Stimulated activated naive CD4-positive, alpha-beta T cell treated with Interleukin-2 at 50 U/mL for 16 hours (primary cell): Measurements from ENCODE around the gene TAAR8.
"Not testable (repeated sequence)": the region's sequence is repeated elsewhere in the genome, so short reads cannot be mapped to it uniquely, and the experiment has no call there.

Experiments
- DNase-seq: peaks from one replicate; lab custom pipeline; 2025; lab: John Stamatoyannopoulos, UW

Gene TAAR8

DNA sequence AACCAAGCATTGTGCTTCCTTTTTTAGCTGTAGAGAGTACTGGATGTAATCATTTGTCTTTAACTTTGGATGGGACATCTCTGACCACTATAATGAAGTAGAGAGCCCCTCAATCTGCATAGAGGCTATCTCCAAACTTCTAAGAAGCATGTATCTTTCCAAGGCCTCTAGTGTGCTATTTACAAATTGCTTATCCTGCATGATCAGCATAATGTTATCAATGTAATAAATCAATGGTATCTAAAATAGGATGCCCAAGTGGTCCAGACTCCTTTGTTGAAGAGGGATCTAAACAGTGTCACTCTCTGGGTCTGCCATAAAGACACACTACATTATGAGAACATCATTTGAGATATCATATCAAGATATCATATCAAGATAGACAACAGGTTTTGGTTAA lies 7.6 kb upstream of the TAAR8 start:
- no peak for DNase-seq

GRCh38 chr6:132548746-132549463 lies 3.6 kb upstream of the TAAR8 start:
- DNase-seq, result no peak

- DNase-seq, result no peak
Observed at GRCh38 chr6:132551214-132551613, 1.3 kb upstream of the TAAR8 start.

- not testable (repeated sequence) for DNase-seq
Observed at GRCh38 chr6:132560087-132560486, 7.6 kb downstream of the TAAR8 start.

DNA sequence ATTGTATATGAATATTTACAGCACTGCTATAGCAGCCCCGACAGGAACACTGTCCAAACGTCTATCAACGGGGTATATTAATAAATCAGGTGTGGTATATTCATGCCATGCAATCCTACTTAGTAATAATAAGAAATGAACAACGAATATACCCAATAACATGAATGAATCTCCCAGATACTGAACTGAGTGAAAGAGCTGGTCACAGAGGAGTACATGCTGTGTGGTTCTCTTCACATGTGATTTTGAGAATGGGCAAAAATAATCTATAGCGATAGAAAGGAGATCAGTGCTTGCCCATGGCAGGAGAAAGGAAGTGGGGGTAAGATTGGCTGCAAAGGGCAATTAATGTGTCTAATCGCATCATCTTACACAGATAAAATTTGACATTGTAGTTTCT lies 13.9 kb downstream of the TAAR8 start:
- no peak for DNase-seq

- DNase-seq, result no peak
Observed at GRCh38 chr6:132567566-132567965, 15.1 kb downstream of the TAAR8 start.

- DNase-seq, result no peak
Observed at GRCh38 chr6:132568611-132569010, 16.1 kb downstream of the TAAR8 start.

DNA sequence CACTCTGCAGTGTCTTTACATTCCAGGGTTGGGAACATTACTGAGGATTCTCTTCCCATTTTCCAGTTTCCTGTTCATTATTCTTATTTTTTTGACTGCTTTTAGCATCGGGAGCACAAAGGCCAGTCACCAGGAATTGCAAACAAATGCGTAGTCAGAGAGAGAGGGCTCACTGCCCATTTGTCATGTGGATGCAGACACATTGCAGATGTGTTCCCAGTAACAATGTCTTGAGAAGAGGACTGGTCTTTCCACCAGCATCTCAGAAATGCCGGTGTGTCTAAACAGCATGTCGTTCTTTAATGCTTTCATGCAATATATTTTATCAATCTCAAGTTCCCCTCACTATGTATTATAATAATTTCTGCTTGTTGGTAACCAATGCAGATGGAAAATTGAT lies 16.7 kb downstream of the TAAR8 start:
- no peak for DNase-seq

GRCh38 chr6:132570221-132570777 lies 17.8 kb downstream of the TAAR8 start, which contains the start of gene TAAR6:
TAAR6 (plus strand) TSS chr6:132570322; CDS start chr6:132570322, 0 bp downstream.
- DNase-seq, result no peak

DNA sequence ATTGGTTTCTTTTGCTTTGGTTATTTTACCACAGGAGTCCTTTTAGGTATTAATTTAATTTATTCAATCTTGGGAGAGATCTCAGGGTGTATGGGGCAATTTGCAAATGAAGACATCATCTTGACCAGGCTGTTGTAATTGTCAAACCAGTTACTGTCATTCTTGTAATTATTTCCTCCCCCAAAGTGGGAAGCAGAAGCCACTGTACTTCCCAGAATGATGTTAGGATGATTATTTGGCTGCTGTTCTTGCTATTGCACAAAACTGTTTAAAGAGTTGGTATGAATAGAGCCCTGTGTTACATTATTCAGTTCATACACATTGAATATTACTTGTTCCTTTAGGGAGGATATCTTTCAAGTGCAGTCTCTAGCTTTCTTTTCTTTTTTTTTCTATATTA lies 19.3 kb downstream of the TAAR8 start:
- DNase-seq, result no peak

DNA sequence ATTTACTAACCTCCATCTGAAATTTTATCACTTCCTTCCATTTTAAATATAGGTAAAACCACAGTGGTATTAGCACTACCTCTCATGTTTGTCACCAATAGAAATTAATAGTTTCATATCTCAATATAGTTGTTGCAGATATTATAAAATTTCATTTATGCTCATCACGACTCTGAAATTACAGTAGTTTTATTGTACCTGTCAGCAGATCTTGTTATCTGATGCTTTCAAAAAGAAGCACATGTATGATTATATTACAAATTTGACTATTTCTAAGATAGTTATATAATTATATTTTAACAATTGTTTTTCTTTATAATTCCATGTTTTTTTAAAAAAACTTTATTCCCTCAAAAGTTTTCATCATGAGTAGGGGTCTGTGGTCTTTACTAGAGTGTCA lies 32.2 kb downstream of the TAAR8 start:
- DNase-seq, result no peak

DNA sequence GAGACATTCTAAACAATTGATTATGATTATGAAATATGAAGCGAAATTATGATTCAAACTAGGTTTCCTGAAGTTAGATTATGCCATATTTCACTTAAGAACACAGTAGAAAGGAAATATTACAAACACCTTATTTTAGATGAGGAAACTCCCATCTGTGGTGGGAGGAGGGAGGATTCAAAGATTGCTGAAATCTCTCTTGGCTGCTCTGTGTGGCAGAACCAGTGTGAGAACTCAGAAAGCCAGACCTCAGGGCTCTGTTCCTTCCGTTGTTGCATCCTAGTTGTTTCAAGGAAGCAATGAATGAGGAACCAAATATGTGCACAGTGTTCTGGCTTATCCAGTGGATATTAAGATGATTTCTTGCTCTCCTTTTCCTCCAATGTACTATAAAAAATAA lies 35.0 kb downstream of the TAAR8 start:
- no peak for DNase-seq

DNA sequence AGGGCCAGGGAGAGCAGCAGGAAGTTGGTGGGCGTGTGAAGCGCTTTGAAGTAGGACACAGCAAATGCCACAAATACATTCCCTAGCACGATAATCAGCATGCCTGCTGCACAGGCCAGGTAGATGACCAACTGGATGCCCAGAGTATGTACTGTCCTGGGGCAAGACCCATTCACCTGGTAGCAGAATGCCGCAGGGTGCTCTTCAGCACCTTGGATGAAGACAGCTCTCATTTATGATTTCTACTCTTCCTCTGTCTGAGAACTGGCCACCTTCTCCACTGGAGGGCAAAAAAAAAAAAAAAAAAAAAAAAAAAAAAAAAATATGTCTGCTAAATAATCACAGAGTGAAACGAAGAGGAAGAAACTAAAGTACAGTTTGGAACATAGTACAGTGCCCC lies 37.0 kb downstream of the TAAR8 start, which contains the start of gene TAAR5:
Gene TAAR5 (minus strand): TSS at position 288 of the 400 bp plus-strand sequence. CDS start 55 bp downstream, at position 233.
- no peak for DNase-seq

DNA sequence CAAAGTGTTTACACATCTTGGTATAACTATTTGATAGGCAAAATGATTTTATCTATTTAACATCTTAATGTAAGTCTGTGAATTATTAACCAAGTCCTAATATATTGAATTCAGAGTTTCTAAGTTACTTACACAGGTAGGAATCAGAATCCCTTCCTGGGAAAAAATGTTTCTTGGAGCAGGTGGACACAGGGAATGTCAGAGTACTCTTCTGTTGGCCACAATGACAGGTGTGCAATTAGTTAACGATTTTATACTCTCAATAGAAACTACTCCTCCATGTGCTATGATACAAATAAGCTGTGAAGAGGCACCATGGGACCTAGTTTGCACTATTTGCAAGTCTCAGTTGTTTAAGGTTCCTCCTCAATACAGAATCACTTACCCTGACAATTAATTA lies 37.9 kb downstream of the TAAR8 start:
- no peak for DNase-seq

GRCh38 chr6:132592855-132593254 lies 40.4 kb downstream of the TAAR8 start:
- DNase-seq, result no peak

DNA sequence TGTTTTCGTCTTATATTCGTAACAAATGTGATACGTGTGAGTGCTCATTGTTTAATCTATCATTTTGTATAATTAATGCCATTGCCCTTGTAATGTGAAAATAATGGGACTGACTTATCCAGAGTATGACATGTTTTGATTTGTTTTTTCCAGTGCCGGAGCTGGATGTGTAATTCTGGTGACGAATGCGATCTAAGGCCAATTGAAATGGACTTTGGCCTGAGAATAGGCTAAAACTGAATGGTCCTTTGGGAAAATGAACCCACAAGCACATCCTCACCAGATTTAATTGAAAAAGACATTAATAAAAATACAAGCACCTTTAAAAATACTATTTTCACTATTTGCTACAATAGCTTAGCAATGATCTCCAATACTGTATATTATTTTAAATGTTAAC lies 43.7 kb downstream of the TAAR8 start:
- DNase-seq, result no peak

DNA sequence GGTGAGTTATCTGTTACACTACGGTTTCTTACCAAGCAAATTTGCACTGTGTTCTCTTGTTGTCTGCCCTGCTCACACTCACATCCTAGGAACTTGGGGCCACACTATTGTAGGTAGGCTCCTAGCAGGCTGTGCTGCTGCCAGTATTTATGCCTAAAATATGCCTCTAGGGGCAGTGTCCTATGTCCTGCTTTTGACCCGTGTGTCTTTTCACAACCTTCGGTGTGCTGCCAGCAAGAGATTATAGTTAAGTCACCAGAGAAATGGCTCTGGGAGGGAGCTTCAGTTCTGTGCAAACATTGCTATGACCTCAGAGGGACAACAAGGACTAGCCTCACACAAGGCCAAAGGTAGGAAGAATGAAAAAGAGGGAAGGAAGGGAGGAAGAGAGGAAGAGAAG lies 46.0 kb downstream of the TAAR8 start:
- no peak for DNase-seq

DNA sequence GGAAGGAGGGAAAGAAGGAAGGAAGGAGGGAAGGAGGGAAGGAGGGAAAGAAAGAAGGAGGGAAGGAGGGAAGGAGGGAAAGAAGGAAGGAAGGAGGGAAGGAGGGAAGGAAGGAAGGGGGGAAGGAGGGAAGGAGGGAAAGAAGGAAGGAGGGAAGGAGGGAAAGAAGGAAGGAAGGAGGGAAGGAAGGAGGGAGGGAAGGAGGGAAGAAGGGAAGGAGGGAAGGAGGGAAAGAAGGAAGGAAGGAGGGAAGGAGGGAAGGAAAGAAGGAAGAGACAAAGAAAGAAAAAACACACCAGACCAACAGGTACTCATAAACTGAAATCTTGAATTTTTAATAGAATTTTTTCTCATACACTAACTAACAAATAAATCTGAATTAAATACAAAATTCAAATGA lies 48.4 kb downstream of the TAAR8 start:
- DNase-seq, result not testable (repeated sequence)
